Ovary (tissue), 9 donors: ENCODE measurements around the gene SIX5. TPM values are rescaled to one million over a fixed set of nuclear protein-coding genes. Genes with fewer than 3 reads are reported as not detected.
A peak's percentile ranks its signal among the peaks of the same experiment; 100 is the strongest.

Source experiments
- DNase-seq, 5 donors: peaks; one replicate each; pipeline ENCODE4 v3.0.0-alpha.2; 2019 to 2020
- H3K27ac ChIP-seq, 2 donors: fragments of 200-600 bp; one replicate each; pipeline versions ENCODE4 v1.5.1 to v1.8.0; 2019 to 2022
- H3K27me3 ChIP-seq: fragments of 200-600 bp; one replicate; pipeline ENCODE4 v1.8.0; 2022
- H3K36me3 ChIP-seq: fragments of 200-600 bp; sonication (generic); one replicate; pipeline ENCODE4 v1.5.1; 2019
- H3K4me1 ChIP-seq: one replicate; pipeline ENCODE4 v1.8.1; 2013; ENCODE audit warnings: mild to moderate bottlenecking, moderate library complexity; ENCODE audit not compliant: insufficient read depth
- H3K4me3 ChIP-seq: fragments of 200-600 bp; sonication (generic); one replicate; pipeline ENCODE4 v1.5.1; 2017
- H3K9me3 ChIP-seq, 2 donors: fragments of 200-600 bp in 1 of 2; sonication (generic) in 1 of 2; one replicate each; pipeline versions ENCODE4 v1.5.1 to v1.8.1; 2013 to 2019; ENCODE audit warnings: mild to moderate bottlenecking in 1 of 2, moderate library complexity in 1 of 2
- EP300 ChIP-seq: sonication (generic); formaldehyde crosslinking; IDR thresholded peaks from one replicate; pipeline ENCODE4 v1.6.1; 2017; ENCODE audit warnings: antibody characterized with exemption
- POLR2A ChIP-seq: fragments of 450-650 bp; IDR thresholded peaks from one replicate; pipeline ENCODE4 v1.6.1; 2017; ENCODE audit warnings: antibody characterized with exemption, mild to moderate bottlenecking, moderate library complexity
- WGBS, 3 donors: extraction: QIAGEN DNeasy Blood & Tissue Kit in 1 of 3; methylation state at CpG; one replicate each; pipeline versions ENCODE4 v1.1.5 to v1.1.7; 2013 to 2017; 5-methylcytosine and 5-hydroxymethylcytosine counted together
- intact Hi-C, 4 donors: fragments of 100-400 bp; cut with DNase I; formaldehyde crosslinking; loops; one replicate each; pipeline versions ENCODE4 v1.11.0 to v1.15.1; 2022 to 2023
- polyA plus RNA-seq, 2 donors: library from polyadenylated mRNA; stranded (reverse); fragments of 200-250 nt in 1 of 2; fragments of 350-450 nt in 1 of 2; fragmentation: Illumina TruSeq in 1 of 2; extraction: RNeasy Lipid Tissue Mini Kit (QIAGEN cat#74804) in 1 of 2; gene quantifications; one replicate each; pipeline ENCODE4 v1.2.3, GENCODE V29; 2013 to 2014
- total RNA-seq, 7 donors: library from RNA; depleted of rRNA in 2 of 7; stranded (reverse); fragments of >200 nt in 2 of 7; fragmentation: NEBNext Ultra II Directional in 3 of 7; extraction: Animal tissue kit (Norgen Biotek cat#: 25700) in 3 of 7; gene quantifications; one replicate each; pipeline versions ENCODE4 v1.1.0 to v1.2.4, GENCODE V29; 2016 to 2023
- TF ChIP-seq, protein P1 (sequence below), 3 donors: fragments of 450-650 bp in 2 of 3; fragments of 200-600 bp in 1 of 3; IDR thresholded peaks; one replicate each; pipeline versions ENCODE4 v1.5.1 to v1.8.0; 2016 to 2022; ENCODE audit warnings: antibody characterized with exemption in 3 of 3, mild to moderate bottlenecking in 1 of 3
- donor health status: DM: no; HTN: no; CAD: no; lungs with moderate emphysema.
- donor health status: DM: no; HTN: no; CAD: no.
- donor health status: Bipolar disorder and iron deficiency.
- donor health status: DM: yes; HTN: yes; CAD: no.
- donor health status: DM: no; HTN: no; CAD: no.
- donor health status: DM: yes; HTN: yes; CAD: no.

Gene SIX5
- total and polyA plus RNA-seq, 9 donors: 5.4 to 64.4 (median 43.5) TPM

- peak overlapping the region; percentile 94 to 96 for H3K27ac ChIP-seq
- peak; percentile 84 to 91 (median 88) for DNase-seq
- H3K36me3 ChIP-seq: no peaks in the 10 kb centered on the region
- H3K9me3 ChIP-seq: no peaks in the 10 kb centered on the region
- intact Hi-C loops: loop anchor here (2.0 to 10.0 kb wide), 4 partner anchors 37 to 75 kb away; partner anchors contain the start of genes QPCTL (in 2 of the 4), SNRPD2 (in 2 of the 4) and FBXO46 (in 1 of the 4)
- H3K4me3 ChIP-seq: peak overlapping the region; percentile 91
- TF ChIP-seq POLR2A: peak; percentile 59
- TF ChIP-seq EP300: no peak
- TF ChIP-seq, protein P1, sequence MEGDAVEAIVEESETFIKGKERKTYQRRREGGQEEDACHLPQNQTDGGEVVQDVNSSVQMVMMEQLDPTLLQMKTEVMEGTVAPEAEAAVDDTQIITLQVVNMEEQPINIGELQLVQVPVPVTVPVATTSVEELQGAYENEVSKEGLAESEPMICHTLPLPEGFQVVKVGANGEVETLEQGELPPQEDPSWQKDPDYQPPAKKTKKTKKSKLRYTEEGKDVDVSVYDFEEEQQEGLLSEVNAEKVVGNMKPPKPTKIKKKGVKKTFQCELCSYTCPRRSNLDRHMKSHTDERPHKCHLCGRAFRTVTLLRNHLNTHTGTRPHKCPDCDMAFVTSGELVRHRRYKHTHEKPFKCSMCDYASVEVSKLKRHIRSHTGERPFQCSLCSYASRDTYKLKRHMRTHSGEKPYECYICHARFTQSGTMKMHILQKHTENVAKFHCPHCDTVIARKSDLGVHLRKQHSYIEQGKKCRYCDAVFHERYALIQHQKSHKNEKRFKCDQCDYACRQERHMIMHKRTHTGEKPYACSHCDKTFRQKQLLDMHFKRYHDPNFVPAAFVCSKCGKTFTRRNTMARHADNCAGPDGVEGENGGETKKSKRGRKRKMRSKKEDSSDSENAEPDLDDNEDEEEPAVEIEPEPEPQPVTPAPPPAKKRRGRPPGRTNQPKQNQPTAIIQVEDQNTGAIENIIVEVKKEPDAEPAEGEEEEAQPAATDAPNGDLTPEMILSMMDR (IDR thresholded peaks at IDR 0.05): no peak
- H3K4me1 ChIP-seq: peaks cover 27% of the 10 kb centered on the region
- H3K27me3 ChIP-seq: no peaks in the 10 kb centered on the region
- 2 to 6% (median 3%) methylated on average over 31 of the region's 31 CpGs for WGBS, 3 donors
Observed at GRCh38 chr19:45767410-45767880, 1.6 kb downstream of the SIX5 start.

DNA sequence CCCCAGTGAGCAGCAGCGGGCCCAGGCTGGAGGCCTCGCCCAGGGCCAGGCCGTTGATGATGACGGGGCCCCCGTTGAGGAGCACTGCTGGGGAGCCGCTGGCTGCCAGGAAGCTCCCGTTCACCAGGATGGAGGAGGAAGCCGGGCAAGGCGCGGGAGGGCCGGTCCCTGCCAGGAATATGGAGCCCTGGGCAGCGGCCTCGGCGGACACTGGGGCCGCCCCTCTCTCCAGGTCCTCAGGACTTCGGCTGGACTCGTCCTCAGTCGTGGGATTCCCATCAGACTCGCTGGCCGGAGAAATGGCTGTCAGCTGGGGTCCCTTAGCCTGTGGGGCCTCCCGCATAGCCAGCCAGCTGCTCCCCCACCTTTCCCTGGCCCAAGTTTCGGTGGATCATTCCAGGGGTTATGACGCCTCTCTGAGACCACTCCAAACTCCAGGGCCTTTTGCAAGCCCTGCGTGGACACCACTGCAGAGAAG, 2.1 kb downstream of the SIX5 start:
- peak in 1 of 5 donors; percentile 73 for DNase-seq
- intact Hi-C loops: loop anchor here (2.0 to 10.0 kb wide), 4 partner anchors 36 to 75 kb away; partner anchors contain the start of genes QPCTL (in 2 of the 4), SNRPD2 (in 2 of the 4) and FBXO46 (in 1 of the 4)

GRCh38 chr19:45766296-45766868, 2.7 kb downstream of the SIX5 start:
- 27 to 38% (median 31%) methylated on average over 12 to 17 of the region's 17 CpGs for WGBS, 3 donors
- Histone ChIP-seq H3K27me3 (no peaks in the 10 kb centered on the region), H3K36me3 (no peaks in the 10 kb centered on the region), H3K4me1 (peaks cover 27% of the 10 kb centered on the region), H3K27ac (peak overlapping the region; percentile 94 to 96), H3K9me3 (no peaks in the 10 kb centered on the region), H3K4me3 (peak overlapping the region; percentile 91)
- intact Hi-C loops: loop anchor here (2.0 to 10.0 kb wide), 4 partner anchors 36 to 74 kb away; partner anchors contain the start of genes QPCTL (in 2 of the 4), SNRPD2 (in 2 of the 4) and FBXO46 (in 1 of the 4)
- TF ChIP-seq POLR2A (no peak), EP300 (no peak)
- TF ChIP-seq, protein P1 (IDR thresholded peaks at IDR 0.05): no peak
- peak; percentile 42 to 64 (median 60) for DNase-seq

More for the DNA sequence above, 2.1 kb downstream of the SIX5 start:
- Histone ChIP-seq H3K4me3 (peak overlapping the region; percentile 91), H3K4me1 (peaks cover 27% of the 10 kb centered on the region), H3K36me3 (no peaks in the 10 kb centered on the region), H3K27me3 (no peaks in the 10 kb centered on the region), H3K9me3 (no peaks in the 10 kb centered on the region), H3K27ac (peak overlapping the region; percentile 94 to 96)
- WGBS, 3 donors: 2 to 11% (median 6%) methylated on average over 22 to 24 of the region's 24 CpGs
- TF ChIP-seq, protein P1 (IDR thresholded peaks at IDR 0.05): no peak
- TF ChIP-seq EP300 (no peak), POLR2A (no peak)

DNA sequence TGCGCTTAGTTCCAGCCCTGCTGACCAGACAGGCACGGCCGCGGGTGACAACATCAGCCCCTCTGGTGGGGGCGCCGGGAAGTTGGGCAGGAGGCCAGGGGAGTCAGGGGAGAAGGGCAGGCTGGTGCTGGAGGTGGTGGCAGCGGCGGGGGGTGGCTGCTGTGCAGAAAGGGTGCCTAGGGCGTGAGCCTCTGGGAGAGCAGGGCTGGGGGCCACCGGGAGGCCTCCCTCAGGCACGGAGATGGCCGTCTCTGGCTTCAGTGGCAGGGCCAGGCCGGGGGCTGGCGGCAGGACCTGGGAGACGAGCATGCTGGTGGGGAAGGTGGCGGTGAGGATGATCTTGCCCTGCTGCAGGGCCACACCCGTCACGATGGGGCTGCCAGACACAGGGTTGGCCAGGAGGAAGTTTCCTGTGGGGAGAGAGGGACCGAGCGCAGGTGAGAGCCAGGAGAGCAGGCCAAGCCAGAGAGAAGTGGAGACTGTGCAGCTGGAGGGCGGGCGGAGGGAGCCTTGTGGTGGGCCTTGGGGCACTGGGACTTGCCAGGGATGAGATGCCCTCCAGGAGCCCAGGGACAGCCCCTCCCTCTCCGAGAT, 3.3 kb downstream of the SIX5 start:
- TF ChIP-seq POLR2A (no peak), EP300 (no peak)
- TF ChIP-seq, protein P1 (IDR thresholded peaks at IDR 0.05): no peak
- intact Hi-C loops: loop anchor here (2.0 to 10.0 kb wide), 4 partner anchors 35 to 73 kb away; partner anchors contain the start of genes QPCTL (in 2 of the 4), SNRPD2 (in 2 of the 4) and FBXO46 (in 1 of the 4)
- H3K9me3 ChIP-seq: no peaks in the 10 kb centered on the region
- peak; percentile 48 to 74 (median 68) for DNase-seq
- H3K27ac ChIP-seq: peak overlapping the region; percentile 94 to 96
- H3K27me3 ChIP-seq: no peaks in the 10 kb centered on the region
- 52 to 65% (median 60%) methylated on average over 23 of the region's 23 CpGs for WGBS, 3 donors
- no peaks in the 10 kb centered on the region for H3K36me3 ChIP-seq
- peaks cover 27% of the 10 kb centered on the region for H3K4me1 ChIP-seq
- no peak overlapping the region for H3K4me3 ChIP-seq
